GM21515 (cell line): ENCODE results near the gene ALS2.
"Not testable (repeated sequence)": the region's sequence is repeated elsewhere in the genome, so short reads cannot be mapped to it uniquely, and the experiment has no call there.

Experiments
- ATAC-seq: cut with Tn5 transposase; IDR thresholded peaks from one replicate; pipeline ENCODE4 v1.9.1; 2021; ENCODE audit not compliant: unreplicated experiment

Gene ALS2

DNA sequence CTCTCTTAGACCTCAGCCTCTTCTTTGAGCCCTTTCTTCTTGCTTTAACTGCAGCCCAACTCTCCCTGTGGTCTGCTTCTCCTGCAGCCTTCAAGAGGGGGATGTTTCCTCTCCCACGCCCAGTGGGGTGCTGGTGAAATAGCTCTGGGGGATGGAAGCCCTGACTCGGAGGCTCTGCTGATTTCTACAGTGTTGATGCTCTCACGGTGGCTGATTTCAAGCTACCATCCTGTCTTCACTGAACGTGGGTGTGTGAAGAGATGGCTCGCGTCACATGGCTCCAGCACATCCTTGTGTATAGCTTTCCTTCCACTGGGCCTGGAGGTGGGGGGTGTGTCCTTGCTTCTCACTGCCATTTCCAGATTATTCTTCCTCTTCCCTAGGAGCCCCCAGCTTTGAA is 102.3 kb downstream of the ALS2 start:
- no peak for ATAC-seq

DNA sequence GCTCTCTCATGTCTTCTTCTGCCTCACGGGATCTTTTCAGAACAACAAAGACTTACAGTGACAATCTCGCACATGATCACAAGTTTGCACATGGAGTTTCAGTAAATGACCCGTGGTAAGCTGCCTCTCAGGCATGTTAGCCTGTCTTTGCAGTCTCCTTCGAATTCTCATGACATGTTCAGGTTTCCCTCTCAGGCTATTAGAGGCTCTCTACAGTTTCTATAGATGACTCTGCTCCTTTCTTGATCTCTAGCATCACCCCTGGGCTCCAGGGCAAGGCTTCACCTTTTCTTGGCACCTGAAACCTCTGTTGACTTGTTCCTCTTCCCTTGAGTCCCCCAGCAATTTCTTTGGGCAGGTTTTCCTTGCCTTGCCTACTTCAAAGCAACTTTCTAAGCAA is 105.3 kb downstream of the ALS2 start:
- ATAC-seq: no peak

DNA sequence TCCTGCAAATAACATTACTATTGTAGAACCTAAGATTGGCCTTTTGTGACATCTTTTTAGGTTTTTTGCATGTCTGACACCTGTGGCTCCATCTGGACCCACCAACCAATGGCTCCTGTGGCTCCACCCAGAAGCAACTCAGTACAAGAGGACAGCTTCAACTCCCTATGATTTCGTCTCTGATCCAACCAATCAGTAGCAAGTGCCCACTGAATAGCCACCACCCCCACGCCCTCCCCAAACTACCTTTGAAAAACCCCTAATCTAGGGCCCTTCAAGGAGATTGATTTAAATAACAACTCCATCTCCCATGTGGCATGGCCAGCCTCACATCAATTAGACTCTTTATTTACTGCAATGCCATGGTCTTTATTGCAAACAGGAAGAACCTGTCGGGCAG is 105.9 kb downstream of the ALS2 start:
- no peak for ATAC-seq

DNA sequence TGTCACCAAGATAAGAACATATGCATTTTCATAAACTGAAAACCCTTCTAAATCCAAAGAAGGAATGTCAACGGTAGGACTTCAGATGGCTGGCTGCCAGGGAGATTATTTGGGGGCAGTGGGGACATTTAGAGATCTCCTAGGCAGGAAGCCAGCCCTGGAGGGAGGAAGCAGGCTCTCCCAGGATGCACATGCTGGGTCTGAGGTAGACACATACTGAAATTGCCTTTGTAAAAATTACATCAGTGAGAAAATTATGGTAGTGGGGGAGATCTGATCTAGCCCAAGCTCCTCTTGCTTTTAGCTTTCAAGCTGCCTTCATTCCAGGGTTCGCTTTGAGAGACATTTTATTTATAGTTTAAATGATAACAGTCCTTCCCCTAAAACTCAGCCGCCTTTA is 106.4 kb downstream of the ALS2 start:
- no peak for ATAC-seq

DNA sequence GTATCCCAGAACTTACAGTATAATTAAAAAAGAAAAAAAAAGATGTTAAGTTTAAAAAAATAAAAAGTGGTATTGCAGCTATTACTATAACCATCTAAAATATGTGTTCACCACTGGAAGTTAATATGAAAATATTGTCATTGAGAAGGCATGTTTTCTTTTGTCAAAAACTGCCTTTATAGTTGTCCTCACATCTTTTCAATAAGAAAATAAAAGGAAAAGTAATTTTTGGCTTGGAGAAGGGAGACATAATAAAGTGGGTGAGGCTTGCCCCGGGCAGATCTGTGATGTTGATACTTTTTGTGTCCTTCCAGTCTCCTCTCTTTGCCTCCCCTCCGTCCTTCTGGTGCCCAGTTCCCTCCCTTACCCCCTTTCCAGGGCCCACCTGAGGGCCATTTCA is 107.2 kb downstream of the ALS2 start:
- ATAC-seq: no peak

DNA sequence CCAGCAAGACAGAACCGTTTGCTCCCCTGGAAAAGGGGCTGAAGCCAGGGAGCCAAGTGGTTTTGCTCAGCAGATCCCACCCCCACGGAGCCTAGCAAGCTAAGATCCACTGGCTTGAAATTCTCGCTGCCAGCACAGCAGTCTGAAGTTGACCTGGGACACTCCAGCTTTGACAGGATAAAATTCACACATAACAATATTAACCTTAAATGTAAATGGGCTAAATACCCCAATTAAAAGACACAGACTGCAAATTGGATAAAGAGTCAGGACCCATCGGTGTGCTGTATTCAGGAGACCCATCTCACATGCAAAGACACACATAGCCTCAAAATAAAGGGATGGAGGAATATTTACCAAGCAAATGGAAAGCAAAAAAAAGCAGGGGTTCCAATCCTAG is 109.5 kb downstream of the ALS2 start:
- ATAC-seq: not testable (repeated sequence)

DNA sequence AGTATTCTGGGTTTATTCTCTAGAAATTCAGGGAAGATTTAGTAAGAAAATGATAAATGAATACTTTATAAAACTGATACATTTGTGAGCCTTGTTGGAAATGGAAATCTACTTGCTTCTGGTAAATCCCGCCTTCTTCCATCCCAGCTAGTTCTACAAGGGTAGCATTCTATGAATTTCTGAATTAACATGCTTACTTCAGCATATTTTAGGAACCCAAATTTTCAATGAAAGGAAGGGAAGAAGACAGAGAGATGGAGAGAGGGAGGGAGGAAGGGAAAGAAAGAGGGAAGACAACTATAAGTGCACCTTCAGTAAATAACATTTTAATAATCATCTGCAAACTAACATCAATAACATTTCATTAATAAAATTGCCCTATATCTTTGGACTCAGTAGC is 110.9 kb downstream of the ALS2 start:
- ATAC-seq: no peak

DNA sequence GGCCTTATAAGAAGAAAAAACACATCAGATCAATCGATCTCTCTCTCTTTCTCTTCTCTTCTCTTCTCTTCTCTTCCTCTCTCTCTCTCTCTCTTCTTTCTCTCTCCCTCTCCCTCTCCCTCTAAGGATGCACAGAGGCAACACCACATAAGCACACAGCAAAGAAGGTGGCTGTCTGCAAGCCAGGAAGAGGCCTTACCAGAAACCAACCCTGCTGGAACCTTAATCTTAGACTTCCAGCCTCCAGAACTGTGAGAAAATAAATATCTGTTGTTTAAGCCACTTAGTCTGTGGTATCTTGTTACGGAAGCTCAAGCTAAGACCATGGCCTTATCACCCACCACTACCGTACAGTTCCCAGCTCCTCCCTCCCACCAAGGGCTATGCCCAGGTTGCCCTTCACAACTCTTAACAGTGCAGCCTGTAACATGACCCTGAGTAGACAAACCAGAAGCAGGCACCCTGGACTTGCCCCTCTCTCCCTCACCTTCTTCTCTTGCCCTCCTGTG is 112.3 kb downstream of the ALS2 start:
- ATAC-seq: no peak

DNA sequence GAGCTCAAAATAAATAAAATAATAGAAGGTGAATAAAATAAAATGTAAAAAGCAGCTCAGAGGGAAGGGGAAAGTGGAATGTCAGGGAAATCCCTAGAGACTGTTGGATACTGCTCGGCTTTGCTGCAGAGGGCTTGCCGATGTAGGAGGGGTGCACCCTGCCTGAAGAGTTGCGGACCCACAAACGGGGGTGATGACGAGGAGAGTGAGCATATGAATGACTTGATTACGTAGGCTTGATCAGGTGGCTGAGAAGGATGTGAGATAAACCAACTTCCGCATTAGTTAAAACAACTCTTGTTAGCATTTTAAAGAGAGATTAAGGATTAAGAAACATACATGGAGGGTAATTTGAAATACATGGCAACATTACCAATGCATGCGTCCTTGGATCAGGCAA is 116.4 kb downstream of the ALS2 start:
- ATAC-seq: no peak

DNA sequence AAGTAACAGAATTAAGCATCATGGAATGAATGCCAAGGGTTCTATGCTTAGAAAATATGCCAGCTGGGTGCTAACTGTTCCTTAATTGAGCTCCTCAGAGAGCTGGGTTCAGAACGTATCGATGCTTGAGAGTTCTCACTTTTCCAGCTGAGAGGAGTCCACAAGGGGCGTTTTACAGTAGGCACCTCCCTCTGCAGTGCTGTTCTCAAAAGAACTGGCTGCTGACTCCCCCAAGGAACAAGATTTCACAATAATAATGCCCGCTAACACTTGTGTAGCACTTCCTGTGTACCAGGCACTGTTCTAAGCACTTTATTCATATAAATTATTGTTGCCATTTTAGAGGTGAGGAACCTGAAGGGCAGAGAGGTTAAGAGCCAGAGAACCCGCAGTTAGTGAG is 119.4 kb downstream of the ALS2 start:
- ATAC-seq: no peak

DNA sequence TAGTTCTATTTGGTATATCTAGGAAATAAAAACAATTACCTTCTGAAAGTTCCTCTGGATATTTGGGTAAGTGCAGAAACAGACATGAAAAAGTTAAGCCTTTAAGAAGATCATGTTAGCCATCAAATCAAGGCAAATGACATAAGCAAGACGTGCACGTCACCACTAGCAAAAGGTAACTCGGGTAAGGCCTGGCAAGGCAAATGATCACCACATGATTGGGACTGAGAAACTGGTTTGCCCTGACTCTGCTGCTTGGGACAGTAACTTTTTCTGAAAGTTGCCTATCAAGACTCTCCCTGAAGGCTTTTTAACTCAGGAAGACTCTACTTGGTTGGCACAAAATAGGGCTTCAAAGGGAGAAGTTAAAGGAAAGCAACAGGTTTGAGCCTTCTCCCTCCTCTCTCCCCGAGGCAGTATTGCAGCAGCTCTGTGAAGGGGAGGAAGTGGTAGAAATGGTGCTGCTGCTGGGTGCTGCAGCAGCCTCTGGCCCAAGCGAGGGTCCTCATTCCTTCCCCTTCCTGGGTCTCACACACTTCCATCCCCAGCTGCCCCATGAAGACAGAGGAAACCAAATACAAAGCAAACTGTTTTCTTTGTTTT is 120.3 kb downstream of the ALS2 start:
- no peak for ATAC-seq

DNA sequence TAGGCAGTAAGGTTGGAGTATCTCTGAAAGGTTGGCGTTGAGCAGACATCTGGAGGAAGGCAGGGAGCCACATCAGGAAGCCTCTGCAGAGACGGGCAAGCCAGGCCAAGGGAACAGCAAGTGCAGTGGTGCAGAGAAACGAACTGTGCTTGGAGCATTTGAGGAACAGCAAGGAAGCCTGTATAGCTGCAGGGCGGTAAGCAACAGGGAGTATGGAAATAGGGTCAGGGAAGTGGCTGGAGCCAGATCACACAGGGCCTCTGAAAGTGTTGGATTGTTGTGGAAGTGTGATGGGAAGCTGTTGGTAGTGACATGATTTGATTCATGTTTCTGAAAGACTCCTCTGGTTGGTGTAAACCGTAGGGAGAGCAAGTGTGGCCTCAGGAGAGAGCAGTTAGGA is 124.0 kb downstream of the ALS2 start:
- no peak for ATAC-seq

DNA sequence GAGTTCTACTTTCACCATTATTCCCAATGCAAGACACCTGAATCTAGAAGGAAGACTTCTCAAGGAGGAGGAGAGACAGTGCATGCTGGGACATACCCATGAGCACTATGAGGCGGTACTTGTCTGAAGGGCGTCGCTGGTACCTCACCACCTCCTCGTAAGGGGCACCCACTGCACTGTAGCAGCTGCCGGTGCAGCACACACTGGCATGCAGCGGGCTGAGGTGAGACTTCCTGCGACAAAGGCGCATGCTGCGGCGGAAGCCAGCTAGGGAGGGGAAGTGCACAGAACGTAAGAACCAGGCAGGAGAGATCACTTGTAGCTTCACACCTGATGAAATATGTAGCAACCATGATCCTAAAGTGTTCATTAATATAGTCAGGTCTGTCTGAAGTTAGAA is 124.6 kb downstream of the ALS2 start:
- no peak for ATAC-seq

DNA sequence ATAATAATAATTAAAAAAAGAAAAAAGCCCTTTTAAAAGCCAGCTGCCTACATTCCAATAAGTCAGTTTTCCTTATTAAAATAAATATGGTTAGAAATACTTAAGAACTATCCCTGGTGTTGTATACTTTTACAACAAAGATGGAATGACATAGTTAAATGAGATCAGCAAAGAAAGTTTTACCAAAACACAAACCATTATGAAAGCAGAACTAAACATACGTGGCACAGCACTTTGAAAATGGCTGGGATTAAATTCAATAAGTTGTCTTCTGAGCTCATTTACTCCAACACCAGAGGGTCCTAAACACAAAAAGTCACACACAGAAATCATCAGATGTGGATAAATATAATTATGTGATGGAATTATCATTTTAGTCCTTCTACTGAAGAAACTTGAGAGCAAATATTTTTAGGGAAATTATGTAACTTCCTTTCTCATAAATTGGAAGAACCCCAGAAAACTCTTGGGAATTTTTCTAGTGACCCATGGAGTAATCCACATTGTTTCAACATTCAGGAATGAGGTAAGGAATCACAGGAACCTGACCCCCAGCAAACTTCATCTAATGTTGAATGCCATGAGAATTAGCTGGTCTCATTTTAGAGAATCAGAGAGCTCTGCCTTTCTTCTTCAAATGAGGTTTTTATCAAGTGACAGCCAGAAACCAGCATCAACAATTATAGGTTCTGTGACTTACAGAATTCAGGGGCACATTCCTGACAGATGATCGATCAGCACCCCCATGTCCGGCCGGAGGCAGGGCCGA is 125.9 kb downstream of the ALS2 start:
- no peak for ATAC-seq

DNA sequence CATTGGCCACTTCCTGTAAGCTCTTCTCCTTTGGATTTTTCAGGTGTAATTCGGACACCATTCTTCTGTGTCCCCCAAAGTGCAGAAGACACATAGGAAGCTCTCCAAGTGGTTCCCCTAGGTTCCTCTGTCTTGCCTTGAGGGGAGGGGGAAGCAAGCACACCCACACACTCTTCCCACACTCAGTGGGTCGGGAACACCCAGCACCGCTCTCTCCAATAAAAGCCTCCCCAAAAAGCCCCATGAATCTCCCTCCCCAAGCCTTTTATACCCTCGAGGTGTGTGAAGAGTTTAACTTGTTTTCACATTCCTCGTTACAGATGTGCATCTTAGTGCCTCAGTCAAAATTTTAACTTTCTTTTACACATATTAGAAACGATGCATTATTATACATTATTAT is 127.5 kb downstream of the ALS2 start:
- no peak for ATAC-seq
